HG03095 (cell line): ENCODE data around the gene PPT2.

Experiments used
- ATAC-seq: cut with Tn5 transposase; IDR thresholded peaks from one replicate; pipeline ENCODE4 v1.9.1; 2021; ENCODE audit warnings: moderate library complexity; ENCODE audit not compliant: unreplicated experiment

Gene PPT2, protein sequence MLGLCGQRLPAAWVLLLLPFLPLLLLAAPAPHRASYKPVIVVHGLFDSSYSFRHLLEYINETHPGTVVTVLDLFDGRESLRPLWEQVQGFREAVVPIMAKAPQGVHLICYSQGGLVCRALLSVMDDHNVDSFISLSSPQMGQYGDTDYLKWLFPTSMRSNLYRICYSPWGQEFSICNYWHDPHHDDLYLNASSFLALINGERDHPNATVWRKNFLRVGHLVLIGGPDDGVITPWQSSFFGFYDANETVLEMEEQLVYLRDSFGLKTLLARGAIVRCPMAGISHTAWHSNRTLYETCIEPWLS

GRCh38 chr6:32153564-32154513 is at the start of gene PPT2:
TSS of gene PPT2 (plus strand) at chr6:32154141. CDS start at chr6:32154595, 454 bp downstream.
- ATAC-seq = no peak

- no peak for ATAC-seq
Measured at GRCh38 chr6:32105433-32105832, 48.5 kb upstream of the PPT2 start.

DNA sequence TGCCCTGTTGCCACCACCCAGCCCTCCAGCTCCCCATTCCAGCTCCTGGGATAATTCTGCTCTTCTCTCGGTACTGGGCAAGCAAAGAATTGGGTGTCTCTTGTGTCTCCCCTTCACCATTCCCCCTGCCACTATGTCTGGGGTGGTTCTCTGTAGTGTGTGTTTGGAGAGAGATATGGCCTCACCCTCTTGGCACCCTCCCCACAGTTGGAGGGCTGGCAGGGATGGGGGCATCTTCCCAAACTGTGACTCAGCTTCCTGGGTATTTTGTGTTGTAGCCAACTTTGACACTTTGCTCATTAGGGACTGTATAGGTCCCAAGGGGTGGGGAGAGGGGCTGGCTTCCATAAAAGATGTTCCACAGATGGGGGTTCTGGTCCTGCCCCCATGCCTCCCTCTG is 46.5 kb upstream of the PPT2 start:
- ATAC-seq = no peak

DNA sequence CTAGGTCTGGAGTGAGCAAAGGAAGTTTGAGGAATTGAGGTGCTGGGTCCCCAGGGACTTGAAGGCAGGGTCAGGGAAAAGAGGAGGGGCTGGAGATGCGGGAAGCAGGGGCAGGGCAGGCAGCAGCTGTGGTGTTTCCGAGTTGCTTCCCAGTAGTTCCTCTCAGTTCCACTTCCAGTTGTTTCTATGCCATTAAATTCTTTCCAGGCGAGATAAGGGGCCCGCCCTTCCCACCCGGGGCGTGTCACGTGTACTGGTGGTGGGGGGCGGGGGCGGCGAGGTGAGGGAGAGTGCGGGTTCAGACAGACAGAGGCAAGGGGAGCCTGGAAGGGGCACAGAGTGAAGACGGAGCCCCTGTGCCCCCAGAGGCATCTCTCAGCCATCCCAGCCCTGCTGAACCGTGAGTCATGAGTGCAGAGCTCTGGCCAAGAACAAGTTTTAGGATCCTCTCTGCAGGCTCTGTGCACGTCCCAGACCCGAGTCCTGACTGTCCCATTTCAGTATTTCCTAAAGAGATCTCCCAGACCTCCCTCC is 45.8 kb upstream of the PPT2 start:
- no peak for ATAC-seq

- no peak for ATAC-seq
Measured at GRCh38 chr6:32108727-32109113, 45.2 kb upstream of the PPT2 start.

DNA sequence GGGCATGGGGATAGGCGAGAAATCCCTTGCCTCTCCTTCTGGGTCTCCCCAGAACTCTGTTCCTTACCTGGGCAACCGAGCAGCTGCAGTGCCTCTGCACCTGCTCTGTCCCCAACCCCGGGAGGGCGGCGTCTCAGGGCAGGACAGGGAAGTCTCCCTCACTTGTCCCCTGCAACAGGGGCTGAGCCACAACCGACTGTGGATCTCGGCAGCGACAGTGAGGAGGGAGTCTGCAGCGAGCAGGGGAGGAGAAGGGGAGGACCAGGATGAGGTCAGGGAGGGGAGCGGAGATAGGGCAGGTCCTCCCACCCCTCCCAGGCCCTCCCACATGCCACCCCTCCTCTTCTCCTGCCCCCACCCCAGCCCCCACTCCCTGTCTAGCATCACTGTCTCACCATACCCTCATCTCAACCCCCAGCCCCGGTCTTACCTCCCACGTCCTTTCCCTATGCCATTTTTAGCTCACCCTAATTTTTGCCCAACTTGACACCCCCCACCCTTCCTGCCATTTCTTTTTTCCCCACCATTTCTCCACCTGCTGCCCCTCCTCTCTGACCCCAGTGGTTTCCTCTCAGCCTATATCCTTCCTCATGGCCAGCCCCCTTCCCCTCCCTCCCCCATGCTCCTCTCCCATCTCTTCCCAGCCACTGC is 44.7 kb upstream of the PPT2 start, which contains the start of gene TNXB:
Gene TNXB, minus strand, starts transcription at position 225 of the 651 bp plus-strand sequence. CDS start 11,140 bp downstream, outside the sequence.
- ATAC-seq = no peak

GRCh38 chr6:32109765-32110160 is 44.2 kb upstream of the PPT2 start:
- ATAC-seq = no peak

- ATAC-seq = no peak
Measured at GRCh38 chr6:32110632-32111031, 43.3 kb upstream of the PPT2 start.

DNA sequence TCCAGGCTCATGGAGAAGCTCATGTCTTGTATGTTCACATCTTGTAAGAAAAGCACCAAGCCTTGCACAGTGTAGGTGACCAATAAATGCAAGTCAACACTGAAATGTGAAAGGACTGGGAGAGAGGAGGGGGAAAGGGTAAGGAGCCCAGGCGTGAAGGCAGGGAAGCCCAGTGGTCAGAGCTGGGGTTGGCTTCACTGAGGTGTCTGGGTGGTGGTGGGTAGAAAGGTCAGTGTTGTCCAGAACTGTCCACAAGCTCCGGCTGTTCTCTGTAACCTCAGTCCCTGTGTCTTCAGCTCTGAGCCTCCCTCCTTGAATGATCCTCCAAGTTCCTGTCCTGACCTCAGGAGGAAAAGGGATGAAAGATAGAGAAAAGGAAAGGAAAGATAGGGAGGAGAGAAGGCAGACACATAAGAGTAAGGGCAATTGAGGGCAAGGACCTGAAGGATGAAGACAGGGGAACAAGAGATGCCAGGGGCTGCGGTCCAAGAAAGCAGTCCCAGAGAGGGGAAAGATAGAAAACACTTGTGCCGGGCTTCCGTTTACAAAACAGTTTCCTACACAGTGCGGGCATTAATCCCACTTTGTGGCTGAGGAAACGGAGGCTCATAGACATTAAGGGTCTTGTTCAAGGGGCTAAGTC is 42.4 kb upstream of the PPT2 start:
- no peak for ATAC-seq

DNA sequence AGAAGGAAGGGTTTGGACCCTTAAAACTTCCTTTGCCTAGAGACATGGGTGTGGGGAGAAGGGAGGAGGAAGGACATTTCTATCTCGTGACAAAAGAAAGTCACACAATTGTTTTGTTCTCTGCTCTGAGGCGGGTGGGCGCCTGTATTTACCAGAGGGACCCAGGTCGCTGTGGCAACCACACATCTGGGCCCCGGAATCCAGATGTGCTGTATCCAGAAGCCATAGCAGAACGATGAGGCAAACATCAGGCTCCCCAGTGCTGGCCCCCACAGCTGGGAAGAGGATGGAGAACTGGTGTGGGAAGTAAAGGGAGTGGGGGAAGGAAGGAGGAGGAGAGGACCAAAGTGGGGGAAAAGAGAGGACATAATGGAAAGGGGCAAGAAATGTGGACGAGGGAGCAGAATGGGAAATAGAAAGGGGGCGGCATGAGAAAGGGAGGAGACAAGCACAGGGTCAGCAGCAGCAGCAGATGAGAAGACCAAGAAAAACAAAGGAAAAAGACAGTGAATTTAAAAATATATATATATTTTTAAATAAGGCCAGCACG is 41.4 kb upstream of the PPT2 start:
- no peak for ATAC-seq

- no peak for ATAC-seq
Measured at GRCh38 chr6:32113386-32114352, 40.3 kb upstream of the PPT2 start.

GRCh38 chr6:32114796-32115195 is 39.1 kb upstream of the PPT2 start:
- ATAC-seq = no peak

GRCh38 chr6:32115623-32116022 is 38.3 kb upstream of the PPT2 start:
- no peak for ATAC-seq

- no peak for ATAC-seq
Measured at GRCh38 chr6:32116674-32117073, 37.3 kb upstream of the PPT2 start.

DNA sequence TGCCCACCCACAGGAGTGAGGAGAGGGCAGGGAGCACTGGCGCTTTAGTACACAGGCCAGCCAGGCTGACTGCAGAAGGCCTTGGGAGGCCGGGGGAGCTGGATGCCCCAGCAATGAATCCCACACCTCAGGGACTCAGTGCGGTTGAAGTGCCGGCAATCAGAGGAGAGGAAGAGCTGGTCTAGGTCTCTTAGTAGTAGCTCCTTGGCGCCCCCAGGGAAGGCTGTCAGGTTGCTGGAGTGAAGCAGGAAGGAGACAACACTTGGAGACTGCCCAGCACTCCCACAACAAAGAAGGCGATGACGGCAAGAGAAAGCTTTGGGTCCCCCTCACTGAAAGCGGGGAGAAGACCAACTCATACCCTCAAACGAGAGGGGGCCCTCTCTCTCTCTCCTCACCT is 36.5 kb upstream of the PPT2 start:
- no peak for ATAC-seq

DNA sequence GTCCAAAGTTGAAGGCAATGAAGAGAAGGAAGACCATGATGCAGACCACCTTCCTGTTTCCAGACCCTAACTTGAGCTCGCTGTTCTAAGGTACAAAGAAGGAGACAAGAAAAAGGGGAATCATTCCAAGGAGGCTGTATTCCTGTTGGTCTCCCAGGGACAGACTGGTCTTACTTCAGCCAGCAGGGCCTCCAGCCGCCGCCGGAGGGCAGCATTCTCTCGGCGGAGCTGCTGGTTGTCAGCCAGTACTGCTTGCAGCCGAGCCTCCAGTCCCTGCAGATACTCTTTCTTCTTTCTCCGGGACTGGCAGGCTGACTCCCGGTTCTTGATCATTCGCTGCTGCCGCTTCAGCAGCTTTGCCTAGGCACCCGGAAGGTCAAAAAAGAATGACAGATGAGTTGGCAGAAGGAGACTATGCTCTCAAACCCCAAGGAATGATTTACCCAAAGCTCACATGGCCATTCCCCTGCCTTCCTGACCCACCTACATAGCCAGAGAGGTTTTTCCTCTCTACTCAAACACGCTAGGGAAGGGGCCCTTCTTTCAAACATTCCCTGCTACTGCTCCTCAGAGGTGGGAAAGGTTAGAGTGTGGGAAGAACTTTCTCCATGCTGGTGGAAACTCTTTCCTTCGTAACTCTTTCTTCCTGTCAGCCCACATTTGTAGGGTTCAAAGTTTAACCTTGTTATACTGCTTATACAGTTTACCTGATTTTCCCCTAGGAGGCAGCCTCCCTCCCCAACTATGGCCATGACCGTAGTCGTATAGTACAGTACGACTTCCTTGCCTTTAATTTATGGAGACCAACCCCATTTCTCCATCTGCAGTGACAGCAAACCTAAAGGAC is 34.9 kb upstream of the PPT2 start:
- no peak for ATAC-seq

DNA sequence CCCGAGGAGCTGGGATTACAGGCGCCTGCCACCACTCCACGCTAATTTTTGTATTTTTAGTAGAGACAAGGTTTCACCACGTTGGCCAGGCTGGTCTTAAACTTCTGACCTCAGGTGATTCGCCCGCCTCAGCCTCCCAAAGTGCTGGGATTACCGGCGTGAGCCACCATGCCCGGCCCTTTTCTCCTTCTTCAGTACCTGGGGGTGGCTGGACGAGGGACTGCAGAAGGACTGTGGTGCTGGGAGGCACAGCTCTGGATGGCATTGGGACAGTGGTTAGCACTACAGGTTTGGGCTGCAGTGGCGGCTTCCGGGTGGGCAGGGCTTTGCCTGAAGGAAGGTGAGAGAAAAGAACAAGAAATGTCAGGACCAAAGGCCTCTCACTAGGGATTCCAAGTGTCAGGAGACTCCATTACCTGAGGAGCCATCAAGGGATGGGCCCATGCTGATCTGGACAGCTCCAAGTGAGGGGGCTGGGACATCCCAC is 33.3 kb upstream of the PPT2 start:
- ATAC-seq = no peak

- ATAC-seq = no peak
Measured at GRCh38 chr6:32123681-32124080, 30.3 kb upstream of the PPT2 start.
